ENCODE measurements around the gene ACIN1. TPM values are rescaled to one million over a fixed set of nuclear protein-coding genes. Genes with fewer than 3 reads are reported as not detected.

The ACIN1 gene
- total RNA-seq, 1 experiment from 2014 or later = 333 TPM

GRCh38 chr14:23123419-23123818 lies 28.5 kb upstream of the ACIN1 start:
- Histone ChIP-seq H2AK5ac (ENCODE audit: insufficient read length, low read length) (no peak overlapping the region), H4K5ac (ENCODE audit: insufficient read length, low read depth, low read length) (no peak overlapping the region), H2BK5ac (ENCODE audit: insufficient read length, low read length) (no peak overlapping the region), H3K18ac (ENCODE audit: insufficient read length, low read depth, low read length) (no peak overlapping the region), H3K4me1 (ENCODE audit: insufficient read depth, low read length) (peaks cover 11% of the 10 kb centered on the region), H4K20me1 (ENCODE audit: control insufficient read depth, insufficient read depth, insufficient read length) (no peaks in the 10 kb centered on the region), H2AFZ (ENCODE audit: low read length) (no peak overlapping the region), H3K79me2 (ENCODE audit: insufficient read depth, low read length) (no peaks in the 10 kb centered on the region), H2BK15ac (ENCODE audit: low read depth, low read length) (no peak overlapping the region), H2BK120ac (ENCODE audit: low read depth, low read length, poor library complexity, severe bottlenecking) (no peak overlapping the region), H3K27me3 (ENCODE audit: insufficient read depth, low read length) (no peaks in the 10 kb centered on the region), H3K56ac (ENCODE audit: insufficient read length, low read depth, low read length) (no peak overlapping the region), H3K4ac (ENCODE audit: low read depth, low read length) (no peak overlapping the region), H2BK12ac (ENCODE audit: insufficient read length, low read depth, low read length) (no peak overlapping the region), H4K8ac (replicated peaks; ENCODE audit: insufficient read length, low read depth, low read length) (no peak overlapping the region), H3K9me3 (ENCODE audit: control insufficient read depth, low read depth, low read length) (no peaks in the 10 kb centered on the region), H3T11ph (ENCODE audit: low read length) (no peak overlapping the region), H3K4me2 (ENCODE audit: insufficient read depth, insufficient read length, low read length) (no peak overlapping the region), H3K9ac (ENCODE audit: extremely low read depth, insufficient read length, low read length) (no peak overlapping the region), H2BK20ac (ENCODE audit: low read depth, low read length, poor library complexity, severe bottlenecking) (no peak overlapping the region), H3K79me1 (ENCODE audit: insufficient read depth, low read depth, low read length, poor library complexity, severe bottlenecking) (no peaks in the 10 kb centered on the region), H3K14ac (ENCODE audit: insufficient read depth, low read length) (no peak overlapping the region), H3K23ac (ENCODE audit: insufficient read length, low read depth, low read length) (no peak overlapping the region), H3K23me2 (ENCODE audit: insufficient read length, low read depth, low read length, poor library complexity, severe bottlenecking) (no peaks in the 10 kb centered on the region), H3K27ac (ENCODE audit: insufficient read length, low read depth, low read length) (no peak overlapping the region), H4K91ac (ENCODE audit: insufficient read length, low read depth, low read length) (no peak overlapping the region)
- TF ChIP-seq CTCF (conservative IDR thresholded peaks at IDR 0.05) = no peak
- peaks cover 55 to 59% of the 10 kb centered on the region in 2 experiments for H3K4me1 Mint-ChIP-seq
- no peak overlapping the region for H3K4me3 Mint-ChIP-seq
- DNase-seq = no peak
- H3K27me3 Mint-ChIP-seq (ENCODE audit: low read depth) = peaks cover 2% of the 10 kb centered on the region; the same call in 1 of the 2 replicates
- H3K36me3 Mint-ChIP-seq (ENCODE audit: insufficient read depth in 1 of 3, low read depth in 3 of 3) = peaks cover 9 to 17% (median 16%) of the 10 kb centered on the region in 3 experiments; a peak in 6 of 7 replicates
- WGBS (ENCODE audit: extremely low coverage, insufficient read length, low lambda C conversion rate) = no CpG with 5 or more reads among the region's 8 CpGs
- H3K9me3 Mint-ChIP-seq = no peaks in the 10 kb centered on the region
- no peak overlapping the region for H3K27ac Mint-ChIP-seq
